Endothelial cell of umbilical vein (primary cell): ENCODE data around the gene CD46. TPM values are rescaled to one million over a fixed set of nuclear protein-coding genes. Genes with fewer than 3 reads are reported as not detected.
"Not testable (repeated sequence)": the region's sequence is repeated elsewhere in the genome, so short reads cannot be mapped to it uniquely, and the experiment has no call there.

Source experiments
- BruUV-seq: library from RNA; stranded (reverse); fragments of 400-500 nt; replicated peaks from 2 replicates; lab custom pipeline; 2021; lab: Mats Ljungman, UMichigan
- CTCF ChIA-PET: fragments of 300-600, 350-600 bp; sonication (Branson Sonifier 250); formaldehyde crosslinking; loops from one replicate; lab custom pipeline; 2021; ENCODE audit warnings: antibody characterized with exemption, inconsistent platforms; lab: Charles Lee
- POLR2A ChIA-PET: fragments of 300-600, 350-600 bp; sonication (Branson Sonifier 250); formaldehyde crosslinking; loops from one replicate; lab custom pipeline; 2021; ENCODE audit warnings: antibody characterized with exemption, inconsistent platforms; lab: Charles Lee
- DNase-seq: peaks from one replicate; pipeline ENCODE4 v3.0.0-alpha.2; 2011; ENCODE audit warnings: low read depth, low spot score
- FAIRE-seq: peaks from 2 replicates; lab custom pipeline; 2011; peaks lifted over from hg19 to GRCh38; lab: Jason Lieb, UNC
- H2AFZ ChIP-seq: 2 replicates; pipeline ENCODE4 v1.6.0; 2012; ENCODE audit warnings: low read depth, low read length, control low read depth, inconsistent platforms
- H3K27ac ChIP-seq: 2 replicates; pipeline ENCODE4 v1.5.1; 2011; ENCODE audit warnings: low read depth, mild to moderate bottlenecking, control low read depth, low read length, moderate library complexity; ENCODE audit not compliant: insufficient read depth
- H3K27me3 ChIP-seq, 2 experiments: 2 replicates each; pipeline versions ENCODE4 v1.6.0 to v1.6.1; 2011; ENCODE audit warnings: low read length in 2 of 2, mixed read lengths in 1 of 2; ENCODE audit not compliant: control insufficient read depth in 2 of 2, insufficient read depth in 2 of 2
- H3K36me3 ChIP-seq, 2 experiments: 2 replicates in 1 of 2; 3 replicates in 1 of 2; pipeline ENCODE4 v1.5.1; 2011; ENCODE audit warnings: low read length in 2 of 2, mild to moderate bottlenecking in 1 of 2, moderate library complexity in 1 of 2; ENCODE audit not compliant: control insufficient read depth in 2 of 2, insufficient read depth in 2 of 2; ENCODE audit errors: extremely low read depth in 1 of 2
- H3K4me1 ChIP-seq: 3 replicates; pipeline ENCODE4 v1.5.1; 2011; ENCODE audit warnings: mild to moderate bottlenecking, low read length; ENCODE audit not compliant: control insufficient read depth, insufficient read depth; ENCODE audit errors: extremely low read depth
- H3K4me2 ChIP-seq: 2 replicates; pipeline ENCODE4 v1.6.1; 2011; ENCODE audit warnings: low read length, control low read depth, mixed read lengths; ENCODE audit not compliant: insufficient read depth
- H3K4me3 ChIP-seq, 3 experiments: fragments of 200-600 bp in 1 of 3; sonication (generic), shearing (Covaris generic) in 1 of 3; replicated peaks in 1 of 3; 2 replicates each; pipeline ENCODE4 v1.5.1; 2011 to 2016; ENCODE audit warnings: control low read depth in 3 of 3, low read length in 3 of 3, mild to moderate bottlenecking in 2 of 3, inconsistent platforms in 1 of 3, low read depth in 1 of 3, moderate library complexity in 1 of 3; ENCODE audit not compliant: insufficient read depth in 1 of 3
- H3K79me2 ChIP-seq: 2 replicates; pipeline ENCODE4 v1.6.0; 2012; ENCODE audit warnings: low read length, inconsistent platforms; ENCODE audit not compliant: control insufficient read depth, insufficient read depth
- H3K9ac ChIP-seq: replicated peaks from 2 replicates; pipeline ENCODE3; 2011; ENCODE audit warnings: low read length, control low read depth; ENCODE audit not compliant: insufficient read depth; ENCODE audit errors: extremely low read depth
- H3K9me1 ChIP-seq: replicated peaks from 3 replicates; pipeline ENCODE4 v1.6.0; 2011; ENCODE audit warnings: mild to moderate bottlenecking, low read length; ENCODE audit not compliant: control insufficient read depth, insufficient read depth; ENCODE audit errors: extremely low read depth
- H3K9me3 ChIP-seq: replicated peaks from 2 replicates; pipeline ENCODE4 v1.5.1; 2012; ENCODE audit warnings: low read length, inconsistent platforms; ENCODE audit not compliant: control insufficient read depth, insufficient read depth
- H4K20me1 ChIP-seq: replicated peaks from 2 replicates; pipeline ENCODE3; 2011; ENCODE audit warnings: mild to moderate bottlenecking, low read length; ENCODE audit not compliant: control insufficient read depth, insufficient read depth; ENCODE audit errors: extremely low read depth
- POLR2A ChIP-seq: IDR thresholded peaks from 2 replicates; pipeline ENCODE4 v1.6.1; 2012; ENCODE audit warnings: low read depth, mild to moderate bottlenecking, control low read depth, low read length
- dilution Hi-C: fragments of 300-500 bp; cut with MboI; formaldehyde crosslinking; loops from one replicate; pipeline ENCODE4 v1.15.0; 2019; ENCODE audit warnings: low sequenced_read_pairs; ENCODE audit not compliant: extremely low pct_ligation_motif_present
- intact Hi-C: fragments of 100-400 bp; cut with micrococcal nuclease; formaldehyde crosslinking; loops from one replicate; pipeline ENCODE4 v1.10.0; 2022
- polyA plus RNA-seq, 4 experiments: library from polyadenylated mRNA; depleted of rRNA in 3 of 4; stranded (reverse) in 3 of 4; unstranded in 1 of 4; fragments of >200 nt; gene quantifications; 2 replicates each; pipeline versions ENCODE4 v1.2.1 to v1.2.3, GENCODE V29; 2011 to 2012; ENCODE audit warnings: missing spikeins in 1 of 4
- total RNA-seq: library from RNA; stranded (reverse); gene quantifications from 2 replicates; pipeline ENCODE4 v1.2.3, GENCODE V29; 2021

CD46 gene
- total and polyA plus RNA-seq, 2 donors (not counting 3 experiments of a cell fraction or from before 2014, with no cell fraction given), result 134 to 256 TPM

DNA sequence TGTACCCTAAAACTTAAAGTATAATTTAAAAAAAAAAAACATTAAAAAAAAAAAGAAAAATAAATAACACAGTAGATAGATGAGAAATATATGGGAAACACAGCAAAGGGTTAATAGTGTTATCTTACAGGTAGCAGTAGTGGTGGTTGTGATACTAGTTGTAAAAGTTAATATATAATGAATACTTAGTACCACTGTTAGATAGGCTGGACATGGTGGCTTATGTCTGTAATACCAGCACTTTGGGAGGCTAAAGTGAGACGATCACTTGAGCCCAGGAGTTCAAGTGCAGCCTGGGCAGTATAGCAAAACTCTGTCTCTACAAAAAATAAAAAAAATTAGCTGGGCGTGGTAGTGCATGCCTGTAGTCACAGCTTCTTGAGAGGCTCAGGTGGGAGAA is 32.6 kb upstream of the CD46 start:
- FAIRE-seq, result no peak
- CTCF ChIA-PET, result interaction anchor here (1.4 kb wide), 1 partner anchor 20 kb away, joined by 3 read pairs; no protein-coding TSS in a partner anchor

DNA sequence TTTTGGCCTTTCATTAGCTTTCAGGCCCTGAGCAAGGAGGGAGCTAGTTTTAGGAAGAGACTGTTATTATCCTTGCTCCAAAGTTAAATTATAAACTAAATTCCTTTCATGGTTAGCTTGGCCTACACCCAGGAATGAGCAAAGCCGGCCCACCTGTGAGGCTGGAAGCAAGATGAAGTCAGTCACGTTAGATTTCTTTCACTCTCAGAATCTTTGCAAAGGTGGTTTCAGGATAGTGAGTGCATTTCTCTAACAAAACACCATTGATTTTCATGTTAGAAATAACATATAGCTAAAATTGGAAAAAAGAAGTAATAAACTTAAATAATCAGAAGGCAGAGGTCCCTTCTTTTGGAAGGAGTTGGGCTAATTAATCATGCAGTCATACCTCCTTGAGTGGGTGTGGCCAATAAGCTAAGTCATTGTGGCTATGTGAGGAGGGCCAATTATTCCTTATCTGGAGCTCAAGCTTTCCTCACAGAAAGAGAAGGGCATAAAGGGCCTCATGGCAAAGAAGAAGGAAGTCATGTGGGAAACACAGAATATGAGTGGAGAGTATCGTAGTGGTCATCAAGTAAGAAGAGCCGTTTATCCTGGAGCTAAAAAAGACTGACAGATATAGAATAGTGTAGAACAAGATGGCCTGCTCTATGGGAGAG is 23.5 kb upstream of the CD46 start:
- intact Hi-C loops, H3K4me1 ChIP-seq, H3K9me3 ChIP-seq, H3K27ac ChIP-seq, POLR2A ChIA-PET, H3K36me3 ChIP-seq, H3K4me3 ChIP-seq, FAIRE-seq, H3K27me3 ChIP-seq, dilution Hi-C loops, H3K4me2 ChIP-seq, H3K9me1 ChIP-seq, H2AFZ ChIP-seq, DNase-seq, H4K20me1 ChIP-seq, H3K79me2 ChIP-seq, H3K9ac ChIP-seq, CTCF ChIA-PET, BruUV-seq: not testable (repeated sequence)

More for the DNA sequence above, 32.6 kb upstream of the CD46 start:
- TF ChIP-seq POLR2A, result no peak
- Histone ChIP-seq H3K27ac (no peak overlapping the region), H3K9me1 (no peaks in the 10 kb centered on the region), H3K4me3 (no peak overlapping the region), H3K9ac (no peak overlapping the region), H3K27me3 (no peaks in the 10 kb centered on the region), H4K20me1 (no peaks in the 10 kb centered on the region), H3K9me3 (no peaks in the 10 kb centered on the region), H3K4me2 (no peak overlapping the region), H2AFZ (no peak overlapping the region), H3K4me1 (no peaks in the 10 kb centered on the region), H3K79me2 (no peaks in the 10 kb centered on the region), H3K36me3 (no peaks in the 10 kb centered on the region)
- no TSS peak for BruUV-seq
- POLR2A ChIA-PET, result no interaction called here
- no peak for DNase-seq
- intact Hi-C loops, result no loop called here
- dilution Hi-C loops, result no loop called here

DNA sequence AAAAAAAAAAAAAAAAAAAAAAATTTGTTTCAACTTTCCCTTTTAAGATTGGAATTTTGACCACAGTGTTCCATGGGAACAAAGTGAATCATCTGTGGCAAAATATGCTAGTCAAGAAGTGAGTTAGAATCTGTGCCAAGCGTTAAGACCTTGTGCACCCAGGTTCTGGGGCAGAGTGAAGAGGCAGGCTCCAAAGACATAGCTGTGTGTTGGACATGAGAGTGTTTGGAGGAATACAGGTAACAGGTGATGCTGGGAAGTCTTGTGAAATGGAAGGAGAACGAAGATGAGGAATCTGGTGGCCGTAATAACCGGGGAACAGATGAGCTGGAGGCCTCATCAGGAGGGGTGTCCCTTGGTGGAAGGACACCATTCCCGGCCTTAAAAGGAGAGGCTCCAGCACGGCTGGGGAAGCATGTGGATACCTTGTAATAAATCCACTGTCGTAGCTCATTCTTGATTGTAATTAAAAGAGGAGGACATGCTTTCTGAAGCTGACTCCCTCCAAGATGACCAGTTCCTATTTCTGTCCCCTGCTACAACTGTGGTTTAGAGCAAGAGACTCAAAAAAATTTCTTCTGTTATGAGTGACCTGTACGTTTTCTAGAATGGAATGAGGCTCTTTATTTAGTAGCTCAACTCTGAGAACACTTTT is 14.2 kb upstream of the CD46 start:
- H3K9me1 ChIP-seq, H3K27me3 ChIP-seq, H3K4me3 ChIP-seq, POLR2A ChIA-PET, H3K27ac ChIP-seq, FAIRE-seq, H2AFZ ChIP-seq, H3K36me3 ChIP-seq, intact Hi-C loops, H3K4me2 ChIP-seq, dilution Hi-C loops, H3K4me1 ChIP-seq, H4K20me1 ChIP-seq, H3K79me2 ChIP-seq, H3K9me3 ChIP-seq, H3K9ac ChIP-seq, DNase-seq, BruUV-seq: not testable (repeated sequence)
- CTCF ChIA-PET, result interaction anchor here (1.0 to 1.4 kb wide), 2 partner anchors 39 to 60 kb away, joined by 3 to 7 read pairs; no protein-coding TSS in a partner anchor

DNA sequence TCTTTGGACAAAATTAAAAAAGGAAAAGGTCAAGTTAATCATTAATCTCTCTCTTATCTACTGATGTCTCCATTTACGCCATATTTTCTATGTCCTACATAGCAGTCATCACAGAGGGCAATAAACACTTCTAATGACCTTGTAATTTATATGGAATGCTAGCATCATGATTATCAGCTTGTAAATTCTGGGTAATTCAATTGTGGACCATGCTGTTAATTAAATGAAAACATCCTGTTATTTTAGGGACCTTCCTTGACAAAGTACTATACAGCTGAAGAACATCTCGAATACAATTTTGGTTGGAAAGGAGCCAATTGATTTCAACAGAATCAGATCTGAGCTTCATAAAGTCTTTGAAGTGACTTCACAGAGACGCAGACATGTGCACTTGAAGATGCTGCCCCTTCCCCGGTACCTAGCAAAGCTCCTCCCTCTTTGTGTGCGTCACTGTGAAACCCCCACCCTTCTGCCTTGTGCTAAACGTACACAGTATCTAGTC is 13.6 kb upstream of the CD46 start:
- H3K36me3 ChIP-seq, H3K9me3 ChIP-seq, POLR2A ChIA-PET, H3K4me1 ChIP-seq, H2AFZ ChIP-seq, FAIRE-seq, H3K9ac ChIP-seq, dilution Hi-C loops, H3K4me3 ChIP-seq, H3K9me1 ChIP-seq, BruUV-seq, intact Hi-C loops, H3K27me3 ChIP-seq, H4K20me1 ChIP-seq, H3K79me2 ChIP-seq, H3K27ac ChIP-seq, H3K4me2 ChIP-seq: not testable (repeated sequence)
- peak; percentile 11 for DNase-seq
- CTCF ChIA-PET, result interaction anchor here (1.0 to 1.4 kb wide), 2 partner anchors 39 to 59 kb away, joined by 3 to 7 read pairs; no protein-coding TSS in a partner anchor
